Cardiac muscle cell (in vitro differentiated cells and primary cell): ENCODE measurements around the gene ACTR10. TPM values are rescaled to one million over a fixed set of nuclear protein-coding genes. Genes with fewer than 3 reads are reported as not detected.
A peak's percentile ranks its signal among the peaks of the same experiment; 100 is the strongest.

Experiments used
- DNase-seq, 2 donors: peaks; one replicate each; pipeline versions ENCODE4 v3.0.0 to v3.0.0-alpha.2; 2010 to 2017; ENCODE audit warnings: low read depth in 1 of 2, low spot score in 1 of 2
- H3K27ac ChIP-seq: fragments of 200-600 bp; sonication (generic); 2 replicates; pipeline ENCODE4 v1.5.1; 2016
- H3K27me3 ChIP-seq: fragments of 200-600 bp; sonication (generic); 2 replicates; pipeline ENCODE4 v1.6.0; 2016; ENCODE audit warnings: control low read depth
- H3K36me3 ChIP-seq: fragments of 200-600 bp; sonication (generic); 2 replicates; pipeline ENCODE4 v1.5.1; 2016; ENCODE audit warnings: control low read depth
- H3K4me1 ChIP-seq: fragments of 200-600 bp; sonication (generic); 2 replicates; pipeline ENCODE4 v1.8.1; 2017; ENCODE audit warnings: low read depth, mild to moderate bottlenecking, mixed run types
- H3K4me3 ChIP-seq: fragments of 200-600 bp; sonication (generic); 2 replicates; pipeline ENCODE4 v1.5.1; 2016; ENCODE audit warnings: mild to moderate bottlenecking
- H3K9me3 ChIP-seq: fragments of 200-600 bp; sonication (generic); 2 replicates; pipeline ENCODE4 v1.5.1; 2017; ENCODE audit warnings: low read depth, mild to moderate bottlenecking, control low read depth
- polyA plus RNA-seq: library from polyadenylated mRNA; unstranded; fragments of >200 nt; fragmentation: Nextera tagmentation; extraction: Ambion mirVana; gene quantifications from 2 replicates; pipeline ENCODE4 v1.2.1, GENCODE V29; 2016
- total RNA-seq: library from RNA; depleted of rRNA; stranded (reverse); fragments of >200 nt; gene quantifications from 2 replicates; pipeline ENCODE4 v1.2.3, GENCODE V29; 2016
- TF ChIP-seq, protein P1 (sequence below): IDR thresholded peaks from 2 replicates; pipeline ENCODE4 v1.5.1; 2012; ENCODE audit warnings: low read depth, mild to moderate bottlenecking, low read length

Gene ACTR10
- total and polyA plus RNA-seq, 2 experiments from 2014 or later: 90.8 to 244 TPM

GRCh38 chr14:58198086-58198485, 1.9 kb upstream of the ACTR10 start:
- TF ChIP-seq, protein P1, sequence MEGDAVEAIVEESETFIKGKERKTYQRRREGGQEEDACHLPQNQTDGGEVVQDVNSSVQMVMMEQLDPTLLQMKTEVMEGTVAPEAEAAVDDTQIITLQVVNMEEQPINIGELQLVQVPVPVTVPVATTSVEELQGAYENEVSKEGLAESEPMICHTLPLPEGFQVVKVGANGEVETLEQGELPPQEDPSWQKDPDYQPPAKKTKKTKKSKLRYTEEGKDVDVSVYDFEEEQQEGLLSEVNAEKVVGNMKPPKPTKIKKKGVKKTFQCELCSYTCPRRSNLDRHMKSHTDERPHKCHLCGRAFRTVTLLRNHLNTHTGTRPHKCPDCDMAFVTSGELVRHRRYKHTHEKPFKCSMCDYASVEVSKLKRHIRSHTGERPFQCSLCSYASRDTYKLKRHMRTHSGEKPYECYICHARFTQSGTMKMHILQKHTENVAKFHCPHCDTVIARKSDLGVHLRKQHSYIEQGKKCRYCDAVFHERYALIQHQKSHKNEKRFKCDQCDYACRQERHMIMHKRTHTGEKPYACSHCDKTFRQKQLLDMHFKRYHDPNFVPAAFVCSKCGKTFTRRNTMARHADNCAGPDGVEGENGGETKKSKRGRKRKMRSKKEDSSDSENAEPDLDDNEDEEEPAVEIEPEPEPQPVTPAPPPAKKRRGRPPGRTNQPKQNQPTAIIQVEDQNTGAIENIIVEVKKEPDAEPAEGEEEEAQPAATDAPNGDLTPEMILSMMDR: no peak
- no peak overlapping the region for H3K4me3 ChIP-seq
- peaks cover 7% of the 10 kb centered on the region for H3K4me1 ChIP-seq
- H3K27me3 ChIP-seq: no peaks in the 10 kb centered on the region
- DNase-seq: no peak
- no peak overlapping the region for H3K27ac ChIP-seq
- H3K36me3 ChIP-seq: no peaks in the 10 kb centered on the region
- no peaks in the 10 kb centered on the region for H3K9me3 ChIP-seq

DNA sequence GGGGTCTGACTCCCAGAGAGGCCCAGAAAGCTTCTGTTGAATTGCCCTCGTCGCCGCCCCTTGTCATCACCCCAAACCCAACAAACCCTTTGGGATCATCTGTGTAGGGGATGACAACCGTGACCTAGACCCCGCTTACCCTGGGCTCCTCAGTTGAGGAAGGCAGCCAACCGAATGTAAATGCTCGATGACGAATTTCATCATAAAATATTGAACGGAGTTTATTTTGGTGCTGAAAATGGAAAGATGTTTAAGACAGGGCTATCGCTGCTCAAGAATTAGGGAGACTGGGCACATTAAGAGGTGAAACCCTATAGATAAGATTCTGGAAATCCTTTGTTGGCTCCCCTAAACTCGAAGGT, 512 bp downstream of the ACTR10 start:
- Histone ChIP-seq H3K36me3 (peaks cover 7% of the 10 kb centered on the region), H3K27ac (peak overlapping the region; percentile 96), H3K4me1 (peaks cover 7% of the 10 kb centered on the region), H3K27me3 (no peaks in the 10 kb centered on the region), H3K4me3 (peak overlapping the region; percentile 84), H3K9me3 (no peaks in the 10 kb centered on the region)
- no peak for DNase-seq
- TF ChIP-seq, protein P1: no peak

- DNase-seq: peak in 1 of 2 donors; percentile 5
These were observed 897 bp downstream of the ACTR10 start for GRCh38 chr14:58200846-58201245.

DNA sequence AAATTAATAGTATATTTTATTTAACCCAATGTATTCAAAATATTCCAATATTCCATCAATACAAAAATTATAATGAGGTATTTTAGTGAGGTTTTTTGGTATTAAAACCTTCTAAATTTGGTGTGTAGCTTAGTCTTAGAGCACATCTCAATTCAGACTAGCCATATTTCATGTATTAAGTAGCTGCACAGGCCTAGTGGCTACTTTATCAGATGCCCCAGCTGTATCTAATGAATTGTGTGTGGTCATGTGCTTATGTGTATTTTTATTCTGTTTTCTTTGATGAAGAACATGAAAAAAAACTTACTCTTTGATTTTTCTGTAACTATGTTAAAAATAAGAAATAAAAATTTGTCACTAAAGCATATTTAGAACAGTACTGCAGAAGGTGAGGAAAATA, 13.2 kb downstream of the ACTR10 start:
- H3K27ac ChIP-seq: no peak overlapping the region

More at GRCh38 chr14:58200846-58201245, 897 bp downstream of the ACTR10 start:
- peak overlapping the region; percentile 84 for H3K4me3 ChIP-seq
- H3K9me3 ChIP-seq: no peaks in the 10 kb centered on the region
- no peaks in the 10 kb centered on the region for H3K27me3 ChIP-seq
- H3K4me1 ChIP-seq: peaks cover 7% of the 10 kb centered on the region
- H3K36me3 ChIP-seq: peaks cover 9% of the 10 kb centered on the region
- peak overlapping the region; percentile 96 for H3K27ac ChIP-seq
- TF ChIP-seq, protein P1: no peak

DNA sequence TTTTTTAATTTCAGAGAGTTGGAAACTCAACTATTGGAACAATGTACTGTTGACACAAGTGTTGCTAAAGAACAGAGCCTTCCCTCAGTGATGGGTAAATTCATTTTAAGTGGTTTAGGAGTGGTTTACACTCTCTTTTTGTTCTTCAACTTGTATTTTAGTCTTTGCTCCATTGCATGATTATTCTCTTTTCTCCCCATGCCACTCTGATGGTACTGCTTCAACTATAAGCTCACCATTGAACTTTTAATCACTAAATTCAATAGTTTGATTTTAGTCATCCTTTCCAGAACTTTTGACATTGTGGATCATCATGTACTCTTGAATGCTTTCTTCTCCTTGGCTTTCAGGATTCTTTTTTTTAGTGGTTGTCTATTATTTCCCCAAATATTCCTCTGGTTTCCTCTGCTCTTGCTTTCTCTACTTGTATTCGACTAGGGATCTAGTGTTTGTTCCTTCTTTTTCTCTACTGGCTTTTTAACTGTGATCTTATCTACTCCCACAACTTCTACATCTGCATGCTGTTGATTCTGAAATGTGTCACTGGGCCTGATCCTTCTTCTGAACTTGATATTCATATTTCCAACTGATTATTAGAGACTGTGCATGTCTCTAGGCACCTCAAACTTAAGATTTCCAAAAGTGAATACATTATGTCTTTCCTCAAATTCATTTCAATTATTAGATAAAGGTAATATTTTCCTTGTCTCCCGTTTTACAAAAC, 15.4 kb downstream of the ACTR10 start:
- no peaks in the 10 kb centered on the region for H3K9me3 ChIP-seq
- TF ChIP-seq, protein P1: no peak
- H3K36me3 ChIP-seq: peaks cover 39% of the 10 kb centered on the region
- no peak for DNase-seq
- H3K4me3 ChIP-seq: no peak overlapping the region
- no peaks in the 10 kb centered on the region for H3K4me1 ChIP-seq
- H3K27ac ChIP-seq: no peak overlapping the region
- no peaks in the 10 kb centered on the region for H3K27me3 ChIP-seq

More for the DNA sequence above, 13.2 kb downstream of the ACTR10 start:
- no peaks in the 10 kb centered on the region for H3K4me1 ChIP-seq
- H3K27me3 ChIP-seq: no peaks in the 10 kb centered on the region
- H3K4me3 ChIP-seq: no peak overlapping the region
- no peak for DNase-seq
- TF ChIP-seq, protein P1: no peak
- peaks cover 46% of the 10 kb centered on the region for H3K36me3 ChIP-seq
- H3K9me3 ChIP-seq: no peaks in the 10 kb centered on the region
